GM18907 (cell line): Measurements from ENCODE around the gene HSPA1A.
"Not testable (repeated sequence)": the region's sequence is repeated elsewhere in the genome, so short reads cannot be mapped to it uniquely, and the experiment has no call there.

Experiments used
- ATAC-seq: cut with Tn5 transposase; IDR thresholded peaks from one replicate; pipeline ENCODE4 v1.9.1; 2021; ENCODE audit warnings: mild to moderate bottlenecking, moderate library complexity; ENCODE audit not compliant: unreplicated experiment

Gene HSPA1A

DNA sequence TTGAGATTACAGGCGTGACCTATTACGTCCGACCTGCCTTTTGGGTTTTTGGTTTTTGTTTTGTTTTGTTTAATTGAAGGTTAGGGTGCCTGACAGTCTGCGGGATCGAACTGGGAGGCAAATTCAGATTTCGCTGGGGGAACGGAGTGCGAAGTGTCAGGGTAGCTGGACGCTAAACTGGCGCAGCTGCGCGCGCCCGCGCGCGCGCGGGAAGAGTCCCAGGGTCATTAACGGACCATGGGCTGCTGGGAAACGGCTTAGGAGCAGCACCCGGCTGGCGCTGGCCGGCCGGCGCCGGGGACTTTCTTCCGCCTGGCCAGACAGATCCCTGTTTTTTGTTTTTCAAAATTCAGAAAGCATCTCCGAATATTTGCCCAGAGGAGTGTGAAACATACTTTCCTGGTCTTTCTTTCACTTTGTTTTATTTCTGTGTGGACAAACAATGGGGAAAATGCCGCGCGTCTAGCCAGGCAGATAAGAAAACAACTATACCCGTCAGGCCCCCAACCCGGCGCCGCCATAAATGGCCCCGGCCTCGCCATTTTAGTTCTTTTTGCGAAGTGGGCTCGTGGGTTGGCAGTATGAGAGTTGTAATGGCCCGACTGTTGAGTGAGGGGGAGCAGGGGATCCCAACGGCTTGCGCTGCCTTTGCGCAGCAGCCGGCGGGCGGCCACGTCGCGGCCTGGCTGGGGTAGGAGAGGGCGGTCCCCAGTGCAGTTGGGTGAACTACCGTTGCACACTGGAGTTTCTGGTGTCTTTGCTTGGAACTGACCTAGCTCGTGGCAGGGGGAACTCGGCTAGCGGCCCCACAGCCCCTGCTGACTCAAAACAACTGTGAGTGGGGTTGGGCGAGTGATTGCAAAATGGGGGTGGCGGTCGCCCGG lies 19.3 kb downstream of the HSPA1A start:
- peak; percentile 46 for ATAC-seq

DNA sequence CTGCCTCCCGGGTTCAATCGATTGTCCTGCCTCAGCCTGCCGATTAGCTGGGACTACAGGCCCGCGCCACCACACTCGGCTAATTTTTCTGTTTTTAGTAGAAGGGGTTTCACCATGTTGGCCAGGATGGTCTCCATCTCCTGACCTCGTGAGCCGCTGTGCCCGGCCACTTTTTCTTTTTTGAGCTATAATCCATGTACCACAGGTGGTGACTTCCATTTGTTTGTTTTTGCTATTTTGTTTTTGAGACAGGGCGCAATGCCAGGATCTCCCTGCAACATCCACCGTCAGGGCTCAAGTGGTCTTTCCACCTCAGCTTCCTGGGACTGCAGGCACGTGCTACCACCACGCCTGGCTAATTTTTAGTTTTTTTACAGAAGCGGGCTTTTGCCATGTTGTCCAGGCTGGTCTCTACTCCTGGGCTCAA lies 20.7 kb downstream of the HSPA1A start:
- ATAC-seq: no peak

DNA sequence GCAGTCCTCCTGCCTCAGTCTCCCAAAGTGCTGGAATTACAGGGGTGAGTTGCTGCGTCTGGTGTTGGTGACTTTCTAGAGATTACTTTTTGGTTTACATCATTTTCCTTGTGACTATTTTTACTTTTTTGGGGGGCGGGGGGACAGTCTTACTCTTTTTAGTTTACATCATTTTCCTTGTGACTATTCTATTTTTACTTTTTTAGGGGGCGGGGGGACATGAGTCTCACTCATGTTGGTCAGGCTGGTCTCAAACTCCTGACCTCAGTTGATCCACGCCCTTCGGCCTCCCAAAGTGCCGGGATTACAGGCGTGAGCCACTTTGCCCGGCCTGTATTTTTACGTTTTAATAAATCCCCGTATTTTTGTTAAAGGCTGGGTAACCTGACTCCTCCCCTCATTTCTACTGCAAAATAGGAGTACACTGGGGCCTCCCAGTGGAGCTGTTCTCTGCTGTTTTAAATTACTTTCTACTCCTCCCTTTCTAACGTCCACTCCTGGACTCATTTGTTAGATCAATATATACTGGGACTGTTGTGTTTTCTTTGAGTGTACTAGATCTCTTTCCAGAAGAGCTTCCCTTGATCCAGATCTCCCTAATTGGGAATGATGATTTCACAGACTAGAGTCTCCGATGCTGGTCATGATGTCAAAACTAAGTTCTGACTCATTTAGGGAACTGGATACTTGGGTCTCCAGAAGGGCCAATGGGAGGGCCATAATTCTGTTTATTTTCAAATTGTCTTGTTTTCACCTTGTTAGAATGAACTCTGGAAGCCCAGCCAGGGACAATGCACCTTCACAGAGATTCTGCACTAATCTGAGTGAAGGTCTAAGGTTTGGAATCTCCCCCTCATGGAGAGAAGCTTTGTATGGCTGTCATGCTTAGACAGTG lies 21.4 kb downstream of the HSPA1A start:
- no peak for ATAC-seq

DNA sequence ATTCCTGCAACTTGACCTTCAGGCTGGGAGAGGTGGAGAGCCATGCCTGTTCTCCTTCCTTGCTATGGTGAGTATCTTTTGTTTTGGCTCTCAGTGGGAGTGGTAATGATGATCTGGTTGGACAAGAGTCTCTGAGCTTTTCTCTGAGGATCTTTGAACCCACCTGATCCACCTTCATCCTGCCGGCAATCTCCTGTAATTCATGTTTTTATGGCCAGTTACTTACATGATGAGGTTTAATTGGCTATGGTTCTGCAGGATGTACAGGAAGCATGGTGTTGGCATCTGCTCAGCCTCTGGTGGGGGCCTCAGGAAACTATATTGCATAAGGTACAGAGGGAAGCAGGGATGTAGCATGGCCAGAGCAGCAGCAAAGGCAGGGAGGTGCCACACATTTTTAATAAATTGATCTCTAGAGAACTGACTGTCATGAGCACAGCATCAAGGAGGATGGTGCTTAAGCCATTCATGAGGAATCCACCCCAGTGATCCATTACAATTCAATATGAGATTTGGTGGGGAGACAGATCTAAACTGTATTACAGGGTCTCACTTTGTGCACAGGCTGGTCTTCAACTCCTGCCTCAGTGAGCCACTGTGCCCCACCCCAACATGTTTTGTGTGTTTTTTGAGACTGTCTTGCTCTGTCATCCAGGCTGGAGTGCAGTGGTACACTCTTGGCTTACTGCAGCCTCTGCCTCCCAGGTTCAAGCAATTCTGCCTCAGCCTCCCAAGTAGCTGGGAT lies 22.2 kb downstream of the HSPA1A start:
- no peak for ATAC-seq

DNA sequence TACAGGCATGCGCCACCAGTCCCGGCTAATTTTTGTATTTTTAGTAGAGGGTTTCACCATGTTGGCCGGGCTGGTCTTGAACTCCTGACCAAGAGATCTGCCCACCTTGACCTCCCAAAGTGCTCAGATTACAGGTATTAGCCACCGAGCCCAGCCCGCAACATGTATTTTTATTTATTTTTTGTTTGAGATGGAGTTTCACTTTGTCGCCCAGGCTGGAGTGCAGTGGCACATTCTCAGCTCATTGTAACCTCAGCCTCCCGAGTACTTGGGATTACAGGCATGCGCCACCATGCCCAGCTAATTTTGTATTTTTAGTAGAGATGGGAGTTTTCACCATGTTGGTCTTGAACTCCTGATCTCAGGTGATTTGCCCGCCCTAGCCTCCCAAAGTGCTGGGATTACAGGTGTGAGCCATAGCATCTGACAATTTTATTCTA lies 22.8 kb downstream of the HSPA1A start:
- ATAC-seq: not testable (repeated sequence)

DNA sequence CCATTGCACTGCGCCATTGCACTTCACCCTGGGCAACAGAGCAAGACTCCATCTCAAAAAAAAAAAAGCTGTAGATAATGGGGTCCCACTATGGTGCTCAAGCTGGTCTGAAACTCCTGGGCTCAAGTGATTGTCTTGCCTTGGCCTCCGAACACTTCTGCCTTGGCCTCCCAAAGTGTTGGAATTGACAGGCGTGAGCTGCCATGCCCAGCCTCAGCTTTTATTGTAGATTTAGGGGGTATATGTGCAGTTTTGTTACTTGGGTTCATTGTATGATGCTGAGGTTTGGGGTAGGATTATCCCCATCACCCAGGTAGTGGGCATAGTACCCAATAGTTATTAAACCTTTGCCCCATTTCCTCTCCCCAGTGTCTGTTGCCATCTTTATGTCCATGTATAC lies 23.6 kb downstream of the HSPA1A start:
- ATAC-seq: no peak

DNA sequence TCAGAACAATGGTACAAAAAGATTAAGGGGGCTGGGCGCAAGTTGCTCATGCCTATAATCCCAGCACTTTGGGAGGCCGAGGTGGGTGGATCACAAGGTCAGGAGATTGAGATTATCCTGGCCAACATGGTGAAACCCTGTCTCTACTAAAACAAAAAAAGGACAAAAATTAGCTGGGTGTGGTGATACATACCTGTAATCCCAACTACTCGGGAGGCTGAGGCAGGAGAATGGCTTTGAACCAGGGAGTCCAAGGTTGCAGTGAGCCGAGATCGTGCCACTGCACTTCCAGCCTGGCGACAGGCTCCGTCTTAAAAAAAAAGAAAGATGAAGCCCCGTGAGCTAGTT lies 24.4 kb downstream of the HSPA1A start:
- not testable (repeated sequence) for ATAC-seq

DNA sequence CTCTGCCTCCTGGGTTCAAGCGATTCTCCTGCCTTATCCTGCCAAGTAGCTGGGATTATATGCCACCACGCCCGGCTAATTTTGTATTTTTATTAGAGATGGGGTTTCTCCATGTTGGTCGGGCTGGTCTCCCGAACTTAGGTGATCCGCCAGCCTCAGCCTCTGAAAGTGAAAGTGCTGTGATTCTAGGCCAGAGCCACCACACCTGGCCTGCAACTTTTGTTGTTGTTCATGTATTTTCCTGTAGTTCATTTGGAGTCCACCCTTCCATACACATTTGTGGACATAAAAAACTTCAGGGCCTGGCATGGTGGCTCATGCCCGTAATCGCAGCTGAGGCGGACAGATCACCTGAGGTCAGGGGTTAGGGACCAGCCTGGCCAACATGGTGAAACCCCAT lies 26.7 kb downstream of the HSPA1A start:
- no peak for ATAC-seq

DNA sequence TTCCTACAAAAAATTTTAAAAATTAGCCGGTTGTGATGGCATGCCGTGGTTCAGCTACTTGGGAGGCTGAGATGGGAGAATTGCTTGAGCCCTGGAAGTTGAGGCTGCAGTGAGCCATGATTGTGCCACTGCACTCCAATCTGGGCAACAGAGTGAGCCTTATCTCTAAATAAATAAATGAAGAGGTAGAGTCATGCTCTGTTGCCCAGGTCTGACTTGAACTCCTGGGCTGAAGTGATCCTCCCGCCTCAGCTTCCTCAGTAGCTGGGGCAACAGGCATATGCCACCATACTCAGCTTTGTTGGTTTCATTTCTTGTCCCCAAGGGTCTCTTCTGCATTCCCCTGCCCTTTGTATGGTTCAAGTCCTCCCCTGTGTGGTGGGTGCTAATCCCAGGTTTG lies 29.2 kb downstream of the HSPA1A start:
- ATAC-seq: no peak

DNA sequence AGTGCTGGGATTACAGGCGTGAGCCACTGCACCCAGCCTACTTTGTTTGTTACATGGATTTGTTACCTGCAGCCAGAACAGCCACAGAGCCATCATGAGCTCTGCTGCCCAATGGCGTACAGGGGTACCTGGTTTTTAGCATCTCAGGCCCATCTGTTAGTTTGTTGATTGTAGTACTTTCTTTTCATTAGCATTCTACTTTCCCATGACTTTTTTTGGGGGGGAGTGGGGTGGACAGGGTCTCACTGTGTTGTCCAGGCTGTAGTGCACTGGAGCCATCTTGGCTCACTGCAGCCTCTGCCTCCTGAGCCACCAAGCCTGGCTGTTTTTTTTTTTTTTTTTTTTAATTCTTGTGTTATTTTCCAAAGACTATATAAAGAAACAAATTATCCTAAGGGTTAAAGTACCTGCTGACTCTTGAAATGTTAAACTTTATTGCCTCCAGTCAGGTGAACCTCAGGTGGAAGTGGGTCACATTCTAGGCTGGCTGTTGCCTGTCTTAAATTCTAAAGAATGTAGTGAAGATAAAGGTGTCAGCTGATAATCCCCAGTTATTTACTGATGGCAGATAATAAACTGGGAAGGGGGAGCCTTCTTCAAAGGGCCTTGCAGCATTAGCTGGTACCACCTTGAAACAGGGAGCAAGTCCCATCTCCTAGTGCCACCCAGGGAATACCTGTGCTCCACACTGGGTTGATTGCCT lies 32.1 kb downstream of the HSPA1A start:
- no peak for ATAC-seq

DNA sequence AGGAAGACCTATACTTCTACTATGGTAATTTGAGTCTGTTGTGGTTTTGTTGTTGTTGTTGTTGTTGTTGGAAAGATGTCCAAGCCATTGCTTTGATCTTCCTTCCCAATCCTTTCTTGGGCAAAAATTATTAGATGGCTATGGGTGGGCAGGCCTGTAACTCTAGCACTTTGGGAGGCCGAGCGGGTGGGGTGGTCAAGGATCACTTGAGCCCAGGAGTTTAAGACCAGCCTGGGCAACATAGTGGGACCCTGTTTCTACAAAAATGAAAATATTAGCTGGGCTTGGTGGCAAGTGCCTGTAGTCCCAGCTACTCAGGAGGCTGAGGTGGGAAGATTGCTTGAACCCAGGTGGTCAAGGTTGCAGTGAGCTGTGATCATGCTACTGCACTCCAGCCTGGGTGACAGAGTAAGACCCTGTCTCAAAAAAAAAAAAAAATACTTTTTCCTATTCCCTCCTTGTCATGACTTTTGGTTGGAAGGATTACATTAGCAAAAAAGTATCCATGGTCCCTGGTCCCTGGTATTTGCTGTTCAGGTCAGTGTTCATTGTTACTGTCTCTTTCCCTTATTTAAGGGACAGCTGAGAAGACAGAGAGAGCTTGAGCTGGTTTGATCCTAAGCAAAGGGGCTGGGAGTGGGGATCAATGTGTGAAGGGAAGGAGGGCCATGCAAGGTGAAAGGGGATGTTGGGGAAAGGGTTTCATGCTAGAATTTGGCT lies 35.6 kb downstream of the HSPA1A start:
- ATAC-seq: no peak

DNA sequence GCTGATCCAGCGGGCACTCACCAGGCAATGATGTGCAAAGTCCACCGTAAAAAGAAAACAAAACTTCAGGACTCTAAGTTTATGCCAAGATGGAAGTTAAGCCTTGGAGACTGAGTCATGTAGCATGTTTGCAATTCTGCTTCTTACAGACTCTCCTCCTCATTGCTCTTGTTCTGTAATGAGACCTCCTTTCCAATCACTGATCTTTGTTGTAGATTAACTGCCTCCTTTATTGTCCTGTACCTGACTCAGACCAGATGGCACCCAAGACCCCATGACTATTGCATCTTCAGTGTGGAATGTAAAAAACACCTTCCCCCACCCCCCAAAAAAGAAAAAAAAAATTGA lies 36.1 kb downstream of the HSPA1A start:
- no peak for ATAC-seq

DNA sequence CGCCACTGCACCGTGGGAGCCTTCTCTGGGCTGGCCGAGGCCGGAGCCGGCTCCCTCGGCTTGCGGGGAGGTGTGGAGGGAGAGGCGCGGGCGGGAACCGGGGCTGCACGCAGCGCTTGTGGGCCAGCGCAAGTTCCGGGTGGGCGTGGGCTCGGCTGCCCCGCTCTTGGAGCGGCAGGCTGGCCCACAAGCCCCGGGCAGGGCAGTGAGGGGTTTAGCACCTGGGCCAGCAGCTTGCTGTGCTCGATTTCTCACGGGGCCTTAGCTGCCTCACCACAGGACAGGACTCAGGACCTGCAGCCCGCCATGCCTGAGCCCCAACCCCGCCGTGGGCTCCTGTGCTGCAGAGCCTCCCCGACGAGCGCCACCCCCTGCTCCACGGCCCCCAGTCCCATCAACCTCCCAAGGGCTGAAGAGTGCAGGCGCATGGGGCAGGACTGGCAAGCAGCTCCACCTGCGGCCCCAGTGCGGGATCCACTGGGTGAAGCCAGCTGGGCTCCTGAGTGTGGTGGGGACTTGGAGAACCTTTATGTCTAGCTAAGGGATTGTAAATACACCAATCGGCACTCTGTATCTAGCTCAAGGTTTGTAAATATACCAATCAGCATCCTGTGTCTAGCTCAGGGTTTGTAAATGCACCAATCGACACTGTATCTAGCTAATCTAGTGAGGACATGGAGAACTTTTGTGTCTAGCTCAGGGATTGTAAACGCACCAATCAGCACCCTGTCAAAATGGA lies 36.8 kb downstream of the HSPA1A start:
- ATAC-seq: not testable (repeated sequence)

DNA sequence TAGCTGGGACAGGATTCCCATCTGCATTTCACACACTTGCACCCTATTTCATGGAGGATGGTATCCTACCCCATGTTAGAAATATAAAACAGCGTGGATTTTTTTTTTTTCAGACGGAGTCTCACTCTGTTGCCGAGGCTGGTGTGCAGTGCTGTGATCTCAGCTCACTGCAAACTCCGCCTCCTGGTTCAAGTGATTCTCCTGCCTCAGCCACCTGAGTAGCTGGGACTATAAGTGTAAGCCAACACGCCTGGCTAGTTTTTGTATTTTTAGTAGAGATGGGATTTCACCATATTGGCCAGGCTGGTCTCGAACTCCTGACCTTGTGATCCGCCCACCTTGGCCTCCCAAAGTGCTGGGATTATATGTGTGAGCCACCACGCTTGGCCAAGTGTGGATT lies 42.4 kb downstream of the HSPA1A start:
- not testable (repeated sequence) for ATAC-seq

DNA sequence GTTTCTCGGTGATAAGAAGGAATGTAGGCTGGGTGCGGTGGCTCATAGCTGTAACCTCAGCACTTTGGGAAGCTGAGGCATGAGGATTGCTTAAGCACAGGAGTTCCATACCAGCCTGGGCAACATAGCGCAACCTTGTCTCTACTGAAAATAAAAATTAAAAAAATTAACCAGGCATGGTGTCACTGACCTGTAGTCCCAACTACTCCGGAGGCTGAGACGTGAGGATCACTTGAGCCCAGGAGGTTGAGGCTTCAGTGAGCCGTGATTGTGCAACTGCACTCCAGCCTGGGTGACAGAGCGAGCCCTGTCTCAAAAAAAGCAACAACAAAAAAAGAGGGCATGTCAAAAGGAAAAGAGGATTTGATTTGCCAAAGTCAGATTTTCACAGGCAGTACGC lies 43.4 kb downstream of the HSPA1A start:
- no peak for ATAC-seq

DNA sequence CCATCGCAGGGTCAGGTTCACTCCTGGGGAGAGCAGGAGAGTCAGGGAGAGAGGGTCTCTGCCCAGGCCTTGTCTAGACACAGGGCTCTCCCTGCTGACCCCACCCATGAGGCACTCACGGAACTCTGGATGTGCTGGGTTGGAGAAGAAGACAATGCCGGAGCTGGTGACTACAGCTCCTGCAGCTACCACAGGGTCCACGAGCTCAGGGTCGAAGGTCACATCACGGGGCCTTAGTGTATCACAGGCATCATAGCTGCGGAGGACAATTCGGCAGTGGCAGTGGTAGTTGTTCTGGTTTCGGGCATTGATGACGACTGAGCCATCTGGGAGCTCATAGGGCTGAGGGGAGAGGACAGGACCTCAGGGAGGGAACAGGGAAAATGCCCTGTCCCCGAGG lies 44.6 kb downstream of the HSPA1A start:
- no peak for ATAC-seq

DNA sequence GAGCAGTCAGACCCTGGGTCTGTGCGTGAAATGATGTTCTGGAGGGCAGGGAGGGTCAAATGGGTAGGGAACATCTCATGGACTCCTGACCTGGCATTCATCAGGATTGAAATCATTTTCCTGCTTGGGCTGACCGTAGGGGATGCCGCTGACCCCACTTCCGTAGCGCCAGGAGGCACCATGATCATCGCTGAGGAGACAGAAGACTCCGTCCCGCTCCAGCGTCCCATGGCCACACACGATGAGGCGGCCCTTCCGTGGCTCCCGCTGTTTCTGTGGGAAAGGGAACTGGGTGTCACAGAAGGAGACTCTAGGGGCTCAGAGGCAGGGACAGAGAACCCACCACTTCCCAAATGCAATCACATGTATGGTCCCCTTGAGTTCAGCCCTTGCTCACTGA lies 45.0 kb downstream of the HSPA1A start:
- ATAC-seq: no peak

DNA sequence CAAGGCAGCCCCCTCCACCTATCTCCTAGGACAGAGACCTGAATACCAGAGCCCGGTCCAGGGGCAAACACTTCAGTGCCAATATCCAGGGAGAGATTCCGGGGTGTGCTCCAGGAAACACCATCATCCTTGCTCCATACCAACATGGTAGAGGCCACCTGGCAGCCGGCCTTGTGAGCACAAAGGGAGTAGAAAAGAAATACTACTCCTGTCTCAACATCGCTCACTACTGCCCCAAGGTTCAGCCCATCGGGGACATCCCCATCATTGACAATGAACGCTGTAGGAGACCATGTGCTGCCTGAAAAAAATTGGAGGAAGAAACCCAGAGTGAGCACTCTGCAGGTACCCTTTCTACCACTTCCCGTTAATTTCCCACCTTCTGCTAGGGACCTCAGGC lies 45.8 kb downstream of the HSPA1A start:
- ATAC-seq: no peak

DNA sequence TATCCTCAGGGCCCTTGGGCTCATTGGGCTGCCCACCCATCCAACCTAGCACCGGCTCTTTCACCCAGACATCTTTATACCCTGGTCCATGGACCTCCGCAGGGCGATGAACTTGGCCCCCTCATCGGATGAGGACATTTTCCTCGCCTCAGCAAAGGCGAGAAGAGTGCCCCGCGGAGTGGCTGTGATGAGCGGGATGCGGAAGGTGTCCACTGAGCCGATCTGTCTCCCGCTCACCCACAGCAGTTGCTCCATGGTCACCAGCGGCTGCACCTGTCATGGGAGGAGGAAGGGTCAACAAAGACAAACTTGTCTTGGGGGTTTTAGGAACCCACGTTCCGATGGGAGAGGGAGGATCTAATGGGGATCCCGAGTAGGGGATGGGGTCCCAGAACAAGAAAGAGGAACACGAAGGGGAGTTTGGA lies 46.6 kb downstream of the HSPA1A start:
- no peak for ATAC-seq
